Measurements from ENCODE around the gene CCSAP. TPM values are rescaled to one million over a fixed set of nuclear protein-coding genes. Genes with fewer than 3 reads are reported as not detected.

Gene CCSAP
- total RNA-seq, 1 donor from 2014 or later, result 8.9 TPM

DNA sequence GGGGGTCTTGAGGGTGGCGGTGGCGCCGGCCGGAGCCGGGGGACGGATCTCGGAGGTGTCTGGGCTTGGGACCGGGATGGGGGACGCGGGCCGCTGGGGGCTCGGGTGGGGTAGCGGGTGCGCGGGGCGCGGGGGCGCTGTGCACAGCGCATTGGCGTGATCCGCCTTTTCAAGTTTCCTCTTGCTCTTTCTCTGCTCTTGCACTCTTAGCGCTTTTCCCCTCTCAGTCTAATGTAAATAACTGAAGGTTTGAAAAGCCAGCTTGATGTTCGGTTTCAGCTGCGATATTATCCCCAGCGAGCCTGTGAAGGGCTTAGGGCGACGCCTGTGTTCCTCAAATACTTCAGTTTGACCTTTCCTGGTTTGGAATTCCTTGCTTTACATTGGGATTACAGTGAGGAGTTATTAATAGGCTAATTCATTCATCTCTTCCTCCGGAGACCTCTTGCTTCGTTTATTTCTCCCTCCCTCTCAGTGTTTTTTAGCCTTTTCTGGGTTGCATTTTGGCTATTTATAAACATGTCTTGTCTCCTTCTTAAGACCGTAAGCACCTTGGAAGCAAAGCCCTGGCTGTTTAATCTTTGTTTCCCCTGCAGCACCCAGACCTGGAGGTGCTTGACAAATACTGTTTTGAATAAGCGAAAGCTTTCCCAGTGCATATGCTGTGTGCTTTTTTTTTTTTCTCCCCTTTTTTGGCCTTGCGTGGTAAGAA, 71.2 kb downstream of the CCSAP start:
- peak overlapping the region; percentile 90 for H3K4me3 Mint-ChIP-seq (ENCODE audit: unreplicated experiment)
- peak; percentile 61 for TF ChIP-seq CTCF (IDR thresholded peaks at IDR 0.05)
- peaks cover 6% of the 10 kb centered on the region for H3K36me3 Mint-ChIP-seq (ENCODE audit: low read depth)
- DNase-seq (ENCODE audit: low spot score), result no peak
- H3K9me3 Mint-ChIP-seq (ENCODE audit: low read depth), result peaks cover 11% of the 10 kb centered on the region
- no peaks in the 10 kb centered on the region for H3K27me3 Mint-ChIP-seq (ENCODE audit: low read depth)
- H3K27ac Mint-ChIP-seq (ENCODE audit: unreplicated experiment), result peak overlapping the region; percentile 88
- peaks cover 38% of the 10 kb centered on the region for H3K4me1 Mint-ChIP-seq (ENCODE audit: low read depth)

Other genes with a start within 250 kb of the CCSAP start
- gene RAB4A, start 71.9 kb downstream of the CCSAP start, total RNA-seq, result 43.4 to 62.4 TPM (median 58.6 TPM) in 3 replicates
- gene ACTA1, start 91.0 kb upstream of the CCSAP start, total RNA-seq, result 0.27 to 3.6 TPM (median 3.5 TPM) in 3 replicates
- 30.7 to 37.0 TPM (median 31.0 TPM) in 3 replicates for gene NUP133, start 165.3 kb upstream of the CCSAP start, total RNA-seq
- gene ABCB10, start 215.7 kb upstream of the CCSAP start, total RNA-seq, result 19.0 to 32.3 TPM (median 32.1 TPM) in 3 replicates